Epithelial cell of esophagus (primary cell): ENCODE results near the gene COMMD1.
"Not testable (repeated sequence)": the region's sequence is repeated elsewhere in the genome, so short reads cannot be mapped to it uniquely, and the experiment has no call there.

Experiments
- DNase-seq: peaks from one replicate; pipeline ENCODE4 v3.0.0; 2010; ENCODE audit warnings: low read depth
- H3K4me3 ChIP-seq: 2 replicates; pipeline ENCODE4 v1.5.1; 2011; ENCODE audit warnings: mild to moderate bottlenecking, low read length, control low read depth
- TF ChIP-seq, protein P1 (sequence below): IDR thresholded peaks from 2 replicates; pipeline ENCODE4 v1.5.1; 2011; ENCODE audit warnings: low read depth, mild to moderate bottlenecking, low read length, control low read depth, inconsistent platforms; ENCODE audit not compliant: insufficient read depth; ENCODE audit errors: missing control alignments

Gene COMMD1

DNA sequence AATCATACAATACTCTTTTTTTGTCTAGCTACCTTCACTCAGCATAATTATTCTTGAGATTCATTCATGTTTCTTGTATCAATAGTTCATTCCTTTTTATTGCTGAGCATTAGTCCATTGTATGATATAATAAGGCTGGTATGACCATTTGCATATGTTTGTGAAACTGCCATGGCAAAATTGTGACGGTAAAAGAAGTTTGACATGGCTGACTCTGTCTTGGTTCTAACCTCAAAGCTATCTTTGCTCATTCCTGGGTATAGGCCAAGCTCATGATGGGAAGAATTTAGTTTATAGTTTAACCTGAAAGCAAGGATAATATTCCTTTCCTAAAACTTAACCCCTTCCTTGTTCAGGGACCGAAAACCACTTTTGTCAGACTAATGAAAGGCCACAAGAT is 46.4 kb downstream of the COMMD1 start:
- no peak overlapping the region for H3K4me3 ChIP-seq
- DNase-seq: no peak
- TF ChIP-seq, protein P1, sequence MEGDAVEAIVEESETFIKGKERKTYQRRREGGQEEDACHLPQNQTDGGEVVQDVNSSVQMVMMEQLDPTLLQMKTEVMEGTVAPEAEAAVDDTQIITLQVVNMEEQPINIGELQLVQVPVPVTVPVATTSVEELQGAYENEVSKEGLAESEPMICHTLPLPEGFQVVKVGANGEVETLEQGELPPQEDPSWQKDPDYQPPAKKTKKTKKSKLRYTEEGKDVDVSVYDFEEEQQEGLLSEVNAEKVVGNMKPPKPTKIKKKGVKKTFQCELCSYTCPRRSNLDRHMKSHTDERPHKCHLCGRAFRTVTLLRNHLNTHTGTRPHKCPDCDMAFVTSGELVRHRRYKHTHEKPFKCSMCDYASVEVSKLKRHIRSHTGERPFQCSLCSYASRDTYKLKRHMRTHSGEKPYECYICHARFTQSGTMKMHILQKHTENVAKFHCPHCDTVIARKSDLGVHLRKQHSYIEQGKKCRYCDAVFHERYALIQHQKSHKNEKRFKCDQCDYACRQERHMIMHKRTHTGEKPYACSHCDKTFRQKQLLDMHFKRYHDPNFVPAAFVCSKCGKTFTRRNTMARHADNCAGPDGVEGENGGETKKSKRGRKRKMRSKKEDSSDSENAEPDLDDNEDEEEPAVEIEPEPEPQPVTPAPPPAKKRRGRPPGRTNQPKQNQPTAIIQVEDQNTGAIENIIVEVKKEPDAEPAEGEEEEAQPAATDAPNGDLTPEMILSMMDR: no peak

DNA sequence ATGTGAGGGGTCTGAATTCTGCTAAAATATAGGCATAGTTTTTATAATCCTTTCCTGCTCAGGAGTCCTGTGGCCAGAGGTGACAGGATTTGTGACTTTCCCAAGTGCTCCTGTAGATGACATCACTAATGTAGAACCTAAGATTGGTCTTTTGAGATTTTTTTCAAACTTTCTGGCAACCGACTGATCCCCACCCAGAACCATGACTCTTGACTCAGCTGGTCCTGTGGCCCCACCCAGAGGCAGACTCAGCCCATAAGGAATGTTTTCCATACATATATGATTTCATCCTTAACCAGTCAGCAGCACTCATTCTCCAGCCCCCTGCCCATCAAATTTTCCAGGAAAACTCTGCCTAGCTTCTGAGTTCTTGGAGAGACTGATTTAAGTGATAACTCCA is 46.8 kb downstream of the COMMD1 start:
- TF ChIP-seq, protein P1: no peak
- no peak overlapping the region for H3K4me3 ChIP-seq
- DNase-seq: peak; percentile 20

DNA sequence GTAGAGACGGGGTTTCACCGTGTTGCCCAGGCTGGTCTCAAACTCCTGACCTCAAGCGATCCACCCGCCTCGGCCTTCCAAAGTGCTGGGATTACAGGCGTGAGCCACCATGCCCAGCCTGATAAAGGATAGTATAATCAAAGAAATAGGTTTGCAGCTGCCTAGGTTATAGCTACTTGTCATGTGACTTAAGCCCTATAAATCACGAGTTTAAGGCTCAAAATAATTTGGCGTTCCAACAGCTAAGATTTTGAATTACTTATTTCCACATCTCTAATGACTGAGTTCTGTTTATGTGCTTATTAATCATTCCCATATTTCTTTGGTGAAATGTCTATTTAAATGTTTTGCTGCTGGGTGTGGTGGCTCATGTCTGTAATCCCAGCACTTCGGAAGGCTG is 49.4 kb downstream of the COMMD1 start:
- DNase-seq, H3K4me3 ChIP-seq: not testable (repeated sequence)

DNA sequence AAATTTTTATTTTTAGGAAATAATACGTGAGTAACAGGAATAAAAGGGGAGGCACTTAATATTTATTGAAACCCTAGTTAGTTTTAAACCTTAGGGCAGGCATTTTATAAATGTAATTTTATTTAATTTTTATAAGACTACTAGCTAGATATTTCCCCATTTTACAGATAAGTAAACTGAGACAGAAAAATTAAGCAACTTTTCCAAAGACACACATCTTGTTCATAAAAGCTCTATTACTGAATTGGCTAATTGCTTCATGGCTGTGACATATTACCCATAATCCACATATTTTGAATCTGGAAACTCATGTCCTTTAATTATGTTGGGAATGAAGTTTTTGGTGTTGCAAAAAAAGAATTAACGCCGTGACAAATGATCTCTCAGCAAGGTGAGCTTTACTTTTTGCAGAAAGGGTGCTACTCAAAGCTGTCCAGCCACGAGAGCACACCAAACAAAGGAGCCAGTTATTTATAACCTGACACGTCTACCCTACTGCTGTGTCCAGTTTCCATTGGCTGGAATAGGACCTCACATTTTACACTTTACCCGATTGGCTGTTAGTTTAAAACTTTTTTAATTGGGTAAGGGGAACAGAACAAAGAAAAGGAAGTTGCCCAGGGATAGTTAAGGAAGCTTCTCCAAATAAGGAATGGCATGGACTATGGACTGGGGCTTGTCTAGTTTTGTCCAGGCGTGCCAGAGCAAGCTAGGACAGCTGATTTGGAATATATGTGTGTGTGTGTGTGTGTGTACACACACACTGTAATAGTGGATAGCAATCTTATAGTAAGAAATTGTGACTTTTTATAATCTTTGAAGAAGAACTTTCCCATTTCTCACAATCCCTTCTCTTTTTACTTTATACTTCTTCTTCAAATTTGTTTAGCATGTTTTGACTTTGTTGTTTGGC is 54.2 kb downstream of the COMMD1 start:
- TF ChIP-seq, protein P1: no peak
- DNase-seq: peak; percentile 73
- no peak overlapping the region for H3K4me3 ChIP-seq

DNA sequence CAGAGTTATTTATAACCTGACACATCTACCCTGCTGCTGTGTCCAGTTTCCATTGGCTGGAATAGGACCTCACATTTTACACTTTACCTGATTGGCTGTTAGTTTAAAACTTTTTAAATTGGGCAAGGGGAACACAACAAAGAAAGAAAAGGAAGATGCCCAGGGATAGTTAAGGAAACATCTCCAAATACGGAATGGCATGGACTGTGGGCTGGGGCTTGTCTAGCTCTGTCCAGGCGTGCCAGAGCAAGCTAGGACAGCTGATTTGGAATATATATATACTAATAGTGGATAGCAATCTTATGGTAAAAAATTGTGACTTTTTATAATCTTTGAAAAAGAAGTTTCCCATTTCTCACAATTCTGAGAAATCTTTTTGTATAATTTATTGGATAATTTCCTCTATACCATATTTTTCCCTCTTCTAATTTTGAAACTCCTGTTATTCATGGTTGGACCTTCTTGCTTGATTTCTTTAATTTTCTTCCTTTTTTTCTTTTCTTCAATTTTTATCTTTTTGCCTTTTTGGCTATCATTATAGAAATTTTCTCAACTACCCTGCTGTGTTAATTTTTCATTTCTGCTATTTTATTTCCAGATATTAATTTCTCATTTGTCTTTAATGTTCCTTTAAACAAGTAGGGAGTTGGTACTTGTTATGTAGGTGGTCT is 55.9 kb downstream of the COMMD1 start:
- no peak overlapping the region for H3K4me3 ChIP-seq
- TF ChIP-seq, protein P1: no peak
- DNase-seq: peak; percentile 72

DNA sequence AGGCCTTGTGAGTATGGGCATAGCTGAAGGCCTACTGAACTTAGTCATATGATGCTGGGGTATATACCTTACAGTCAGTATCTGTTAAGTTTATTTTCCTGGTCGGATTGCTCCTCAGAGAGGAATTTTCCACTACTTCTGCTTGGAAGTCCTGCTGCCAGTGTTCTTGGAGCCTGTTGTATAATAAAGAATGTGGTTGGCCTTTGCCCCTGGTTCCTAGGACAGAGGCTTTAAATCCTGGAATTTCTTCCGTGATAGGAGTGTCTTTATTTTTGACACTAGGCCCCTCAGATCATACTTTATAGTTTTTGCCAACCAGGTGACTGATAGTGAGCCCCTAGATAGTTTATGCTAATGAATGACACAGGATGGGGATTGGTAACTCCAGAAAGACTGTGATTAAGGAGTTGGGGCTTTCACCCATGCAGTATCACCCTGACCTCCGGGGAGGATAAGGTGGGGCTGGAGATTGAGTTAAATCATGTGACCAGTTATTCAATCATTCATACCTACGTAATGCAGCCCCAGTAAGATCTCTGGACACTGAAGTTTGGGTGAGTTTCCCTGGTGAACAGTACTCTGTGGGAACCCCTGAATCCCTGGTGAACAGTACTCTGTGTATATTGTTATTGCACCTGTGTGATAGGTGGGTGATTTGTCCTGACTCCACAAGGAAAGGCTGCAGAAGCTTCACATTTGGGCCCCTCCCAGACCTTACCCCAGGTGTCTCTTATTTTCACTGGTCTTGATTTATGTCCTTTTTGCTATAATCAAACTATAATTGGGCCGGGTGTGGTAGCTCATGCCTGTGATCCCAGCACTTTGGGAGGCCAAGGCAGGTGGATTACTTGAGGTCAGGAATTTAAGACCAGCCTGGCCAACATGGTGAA is 56.9 kb downstream of the COMMD1 start:
- no peak for DNase-seq
- no peak overlapping the region for H3K4me3 ChIP-seq
- TF ChIP-seq, protein P1: no peak
